CD4-positive, alpha-beta T cell treated with Interleukin-6 for 4 hours (primary cell): ENCODE results near the gene PBX3.

Experiments used
- DNase-seq: peaks from one replicate; pipeline ENCODE4 v3.0.0-alpha.2; 2020; ENCODE audit warnings: mixed read lengths

PBX3 gene

DNA sequence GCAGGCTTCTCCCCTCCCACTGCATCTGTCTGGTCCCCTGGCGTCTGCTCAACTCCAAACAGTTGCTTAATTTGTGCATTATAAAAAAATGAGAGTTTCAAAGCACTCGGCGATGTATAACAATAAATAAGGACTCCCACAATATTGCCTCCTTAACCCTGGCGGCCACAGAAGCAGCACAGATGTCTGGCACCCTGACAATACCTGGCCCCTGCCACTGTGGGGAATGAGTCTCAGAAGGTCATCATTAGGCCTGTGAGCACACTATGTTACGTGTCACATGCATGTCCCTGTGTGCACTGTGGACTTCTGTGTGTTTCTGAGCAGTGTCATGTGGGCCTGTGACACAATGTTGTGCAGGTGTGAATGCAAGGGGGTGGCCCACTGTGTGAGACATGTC lies 236.5 kb downstream of the PBX3 start:
- no peak for DNase-seq

DNA sequence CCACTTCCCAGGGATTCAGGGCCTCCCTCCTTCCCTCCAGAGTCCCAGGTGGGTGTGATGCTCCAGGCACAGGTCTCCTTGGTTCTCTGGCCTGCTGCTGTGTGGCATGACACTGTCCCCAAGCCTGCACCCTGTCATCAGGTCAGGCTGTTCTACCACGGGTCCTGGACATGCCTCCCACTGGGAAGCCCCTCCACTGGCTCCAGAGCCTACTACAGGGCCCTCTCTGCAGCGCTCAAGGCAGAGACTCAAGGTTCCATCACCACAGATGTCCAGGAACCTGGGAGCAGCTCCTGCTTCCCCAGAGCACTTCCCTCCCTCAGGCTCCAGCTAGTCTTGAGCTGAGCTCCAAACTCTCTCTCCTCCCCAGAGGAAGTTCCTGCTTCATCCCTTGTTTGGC lies 237.3 kb downstream of the PBX3 start:
- no peak for DNase-seq

DNA sequence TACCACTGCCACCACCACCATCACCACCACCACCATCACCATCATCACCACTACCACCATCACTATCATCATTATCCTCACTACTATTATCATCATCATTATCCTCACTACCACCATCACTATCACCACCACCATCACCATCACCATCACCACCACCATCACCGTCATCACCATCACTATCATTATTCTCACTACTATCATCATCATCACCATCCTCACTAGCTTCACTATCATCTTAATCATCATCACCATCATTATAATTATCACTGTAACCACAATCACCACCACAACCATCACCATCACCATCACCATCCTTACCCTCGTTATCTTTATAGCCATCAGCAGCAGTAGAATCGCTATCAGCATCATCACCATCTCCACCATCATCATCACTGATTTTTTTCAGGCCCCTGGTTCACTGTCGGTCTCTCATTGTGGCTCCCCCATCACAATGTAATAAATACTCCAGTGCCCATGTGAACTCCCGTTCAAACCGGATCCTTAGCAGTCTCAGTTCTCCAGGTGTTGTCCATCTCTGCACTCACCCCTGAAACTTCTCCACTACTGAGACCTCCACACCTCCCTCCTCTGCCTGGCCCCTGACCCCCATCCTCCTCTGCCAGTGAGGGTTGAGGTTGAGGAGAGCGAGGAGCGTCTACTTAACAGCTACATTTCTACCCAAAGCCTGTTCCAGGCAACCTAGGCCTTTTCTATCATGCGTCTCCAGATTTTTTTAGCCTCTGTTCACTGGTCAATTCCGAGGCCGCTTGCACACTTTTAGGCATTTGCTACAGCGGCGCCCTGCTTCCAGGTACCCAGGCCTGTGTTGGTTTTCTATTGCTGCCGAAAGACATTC lies 238.2 kb downstream of the PBX3 start:
- no peak for DNase-seq

DNA sequence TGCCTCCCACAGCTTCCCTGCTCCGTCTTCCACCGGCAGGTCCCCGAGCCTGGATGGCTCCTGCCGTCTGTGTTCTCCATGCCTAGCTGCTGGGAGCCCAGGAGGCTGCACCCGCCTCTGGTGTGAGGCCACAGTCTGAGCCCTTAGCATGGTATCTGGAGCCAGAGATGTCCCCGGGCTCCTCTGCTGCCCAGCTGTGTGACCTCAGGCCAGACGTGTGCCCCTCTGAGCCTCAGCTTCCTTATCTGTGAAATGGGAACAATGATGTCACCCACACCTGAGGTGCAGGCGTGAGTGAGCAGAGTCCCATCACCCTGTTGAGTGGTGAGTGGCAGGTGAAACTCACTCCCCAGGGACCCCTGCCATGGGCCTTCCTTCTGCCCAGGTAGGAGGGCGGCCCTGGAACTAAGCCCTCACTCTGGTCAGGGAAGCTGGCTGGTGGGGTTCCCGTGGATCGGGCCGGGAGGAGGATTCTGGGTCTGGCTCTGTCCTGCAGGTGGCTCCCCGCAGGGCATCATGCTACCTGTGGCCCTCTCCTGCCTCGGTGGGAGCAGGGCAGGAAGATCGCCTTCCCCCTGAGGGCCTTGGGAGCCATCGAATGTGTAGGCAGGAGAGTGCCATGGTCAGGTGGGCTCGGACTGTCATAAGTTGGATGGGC lies 239.0 kb downstream of the PBX3 start:
- no peak for DNase-seq

DNA sequence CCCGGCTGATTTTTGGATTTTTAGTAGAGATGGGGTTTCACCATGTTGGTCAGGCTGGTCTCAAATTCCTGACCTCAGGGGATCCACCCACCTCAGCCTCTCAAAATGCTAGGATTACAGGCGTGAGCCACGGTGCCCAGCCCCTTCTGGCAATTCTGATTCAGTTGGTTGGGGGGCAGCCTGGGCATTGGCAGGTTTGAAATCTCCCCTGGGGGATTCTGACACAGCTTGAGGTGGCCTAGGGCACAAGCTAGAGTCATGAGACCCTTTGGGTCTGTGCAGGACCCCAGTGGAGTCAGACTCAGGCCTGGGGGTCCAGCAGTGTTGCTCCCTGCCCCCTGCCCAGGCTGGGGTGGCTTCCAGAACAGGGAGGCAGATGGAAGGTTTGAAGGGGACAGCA lies 239.8 kb downstream of the PBX3 start:
- DNase-seq: no peak

GRCh38 chr9:125987420-125987819 lies 240.2 kb downstream of the PBX3 start:
- no peak for DNase-seq

- no peak for DNase-seq
Measured at GRCh38 chr9:125988479-125989050, 241.4 kb downstream of the PBX3 start.

DNA sequence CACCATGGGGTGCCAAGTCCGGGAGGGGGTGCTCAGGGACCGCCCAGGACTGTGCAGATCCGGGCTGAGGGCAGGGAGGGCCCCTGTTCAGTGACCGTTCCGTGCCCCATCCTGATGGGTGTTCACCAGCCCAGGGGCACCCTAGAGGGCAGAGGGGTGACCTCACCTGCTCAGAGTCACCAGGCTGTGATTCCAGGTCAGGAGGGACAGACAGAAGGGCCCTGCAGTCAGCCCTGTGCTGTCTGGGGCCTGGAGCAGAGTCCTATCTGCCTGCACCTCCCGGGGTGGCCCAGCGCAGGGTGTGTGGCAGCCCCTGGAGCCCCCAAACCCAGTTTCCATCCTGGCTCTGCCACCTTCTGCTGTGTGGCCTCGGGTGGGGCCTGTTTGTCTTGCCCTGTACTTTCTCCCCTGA lies 241.9 kb downstream of the PBX3 start:
- DNase-seq: no peak

DNA sequence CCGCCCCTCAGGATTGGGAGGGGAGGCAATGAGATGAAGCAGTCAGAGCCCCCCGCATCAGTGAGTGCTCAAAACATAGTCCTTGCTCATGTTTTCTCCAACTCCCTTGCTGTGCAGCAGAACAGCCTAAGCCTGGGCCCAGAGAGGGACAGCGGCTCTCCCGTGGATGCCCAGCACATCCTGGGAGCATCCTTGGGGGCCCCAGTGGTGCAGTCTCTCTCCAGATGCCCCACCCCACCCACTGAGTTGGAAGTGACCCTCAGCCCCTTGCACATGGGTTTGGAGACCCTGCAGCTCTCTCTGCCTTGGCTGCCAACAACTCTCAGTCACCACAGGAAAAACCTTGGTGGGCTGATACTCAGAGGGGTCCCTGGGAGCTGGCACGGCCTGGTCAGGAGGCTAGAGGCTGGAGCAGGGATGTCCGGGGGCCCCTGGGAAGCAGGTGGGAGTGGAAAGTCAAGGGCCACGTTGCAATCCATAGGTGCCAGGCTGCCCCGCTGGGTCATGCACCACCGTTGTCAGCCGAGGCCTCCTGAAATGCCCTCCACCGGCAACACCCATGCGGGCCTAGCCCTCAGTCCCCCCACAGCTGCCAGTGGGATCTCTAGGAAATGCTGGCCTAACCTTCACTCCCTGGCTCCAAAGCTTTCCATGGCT lies 242.5 kb downstream of the PBX3 start:
- no peak for DNase-seq

DNA sequence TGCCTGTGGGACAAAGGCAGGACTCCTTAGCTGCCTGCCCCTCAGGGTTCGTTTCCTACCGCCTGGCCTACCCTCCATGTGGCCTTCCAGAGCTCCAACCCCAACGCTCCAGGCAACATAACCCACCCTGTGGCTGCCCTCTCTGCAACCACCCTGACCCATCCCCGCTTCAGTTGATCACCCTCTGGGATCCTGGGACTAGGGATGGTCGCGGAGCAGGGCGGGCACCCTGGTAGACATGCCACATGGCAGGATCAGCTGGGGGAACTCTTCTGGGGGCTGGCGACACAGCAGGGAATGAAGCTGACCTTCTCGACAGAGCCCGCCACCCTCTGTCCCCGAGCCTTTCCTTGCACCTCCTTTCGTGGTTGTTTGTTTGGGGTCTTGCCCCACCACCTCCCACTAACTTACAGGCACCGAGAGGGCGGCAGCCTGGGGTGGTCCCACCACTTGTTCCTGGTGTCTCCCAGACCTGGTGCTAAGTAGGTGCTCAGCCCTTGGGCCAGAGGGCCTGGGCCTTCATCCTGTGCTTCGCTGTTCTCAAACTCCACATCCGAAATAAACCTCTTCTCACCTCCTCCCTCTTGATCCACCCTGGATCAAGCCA lies 243.1 kb downstream of the PBX3 start:
- no peak for DNase-seq

- no peak for DNase-seq
Measured at GRCh38 chr9:125990793-125991220, 243.6 kb downstream of the PBX3 start.

DNA sequence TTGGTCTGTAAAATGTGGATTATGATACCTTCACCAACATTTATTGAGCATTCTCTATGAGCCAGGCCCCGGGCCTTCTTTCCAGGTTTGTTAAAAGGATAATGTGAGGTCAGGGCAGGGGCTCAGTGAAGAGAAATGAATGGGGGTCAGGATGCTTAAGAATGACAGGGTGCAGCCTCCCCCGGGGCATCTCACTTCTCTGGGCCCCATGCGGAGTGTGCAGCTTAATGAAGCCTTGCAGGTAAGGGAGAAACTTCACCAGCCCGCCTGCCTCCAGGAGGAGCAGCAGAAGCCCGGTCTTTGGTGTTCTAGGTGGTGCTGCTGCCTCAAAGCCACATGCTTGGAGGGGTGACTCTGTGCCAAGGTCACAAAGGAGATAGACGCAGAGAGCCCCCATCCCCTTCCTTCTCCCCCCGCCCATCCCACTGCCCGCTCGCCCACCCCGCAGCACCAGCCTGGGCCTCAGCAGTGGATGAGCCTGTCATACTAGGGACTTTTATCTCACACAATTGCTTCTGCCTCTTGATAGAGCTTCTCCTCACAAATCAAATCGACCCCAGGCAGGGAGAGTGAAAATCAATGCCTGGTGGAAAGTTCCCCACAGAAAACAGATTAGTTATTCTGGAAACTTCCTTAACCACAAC lies 244.8 kb downstream of the PBX3 start:
- no peak for DNase-seq

DNA sequence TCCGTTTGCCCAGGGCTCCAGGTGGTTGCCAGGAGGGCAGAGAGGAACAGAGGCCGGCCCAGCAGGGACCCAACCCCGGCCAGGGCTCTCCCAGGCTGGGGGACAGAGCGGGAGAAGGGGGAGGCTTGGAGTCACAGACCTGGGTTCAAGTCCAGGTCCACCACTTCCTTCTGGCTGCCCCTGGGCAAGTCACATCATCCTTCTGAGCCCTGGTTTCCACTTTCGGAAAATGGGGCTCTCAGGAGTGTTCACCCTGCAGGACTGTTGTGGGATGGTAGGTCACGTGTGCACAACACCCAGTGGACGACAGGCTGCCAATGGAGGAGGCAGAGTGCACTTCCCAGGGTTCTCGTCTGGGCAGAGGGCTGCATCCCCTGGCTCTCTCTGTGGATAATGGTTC lies 245.4 kb downstream of the PBX3 start:
- DNase-seq: no peak

GRCh38 chr9:125993466-125993865 lies 246.3 kb downstream of the PBX3 start:
- DNase-seq: no peak

- DNase-seq: no peak
Measured at GRCh38 chr9:125994066-125994943, 247.1 kb downstream of the PBX3 start.

DNA sequence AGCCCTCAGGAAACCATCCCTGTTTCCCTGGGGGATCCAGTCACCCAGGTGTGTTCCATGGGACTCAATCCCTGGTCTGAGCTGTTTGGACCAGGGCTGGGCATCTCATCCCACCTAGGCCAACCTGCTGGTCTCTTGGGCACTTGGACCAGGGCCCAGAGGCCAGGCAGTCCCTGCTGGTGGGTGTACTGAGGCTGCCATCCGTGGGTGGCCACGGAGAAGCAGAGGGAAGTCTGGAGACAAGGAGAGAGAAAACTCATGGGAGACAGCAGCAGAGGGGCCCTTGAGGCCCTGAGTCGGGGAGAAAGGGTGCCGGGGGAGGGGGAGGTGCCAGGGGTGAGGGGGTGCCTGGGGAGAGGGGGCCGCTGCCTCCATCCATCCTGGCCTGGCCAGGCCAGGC lies 247.8 kb downstream of the PBX3 start:
- no peak for DNase-seq

DNA sequence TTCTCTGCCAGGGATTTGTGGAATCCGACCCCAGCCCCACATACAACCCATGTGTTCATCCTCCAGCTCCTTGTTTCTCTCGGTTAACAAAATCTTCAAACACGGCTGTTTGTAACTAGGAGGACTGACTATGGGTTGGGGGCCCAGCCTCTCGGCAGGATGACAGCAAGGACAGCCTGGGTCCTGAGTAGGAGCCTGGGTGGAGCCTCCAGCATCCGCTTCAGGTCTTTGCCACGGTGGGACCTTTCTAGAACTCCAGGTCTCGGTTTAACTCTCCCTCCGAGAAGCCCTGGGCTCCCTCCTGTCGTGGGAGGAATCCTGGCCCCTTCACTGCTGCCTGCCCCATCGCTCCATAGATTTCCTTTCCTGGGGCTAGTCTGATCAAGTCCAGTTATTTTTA lies 248.5 kb downstream of the PBX3 start:
- DNase-seq: no peak

DNA sequence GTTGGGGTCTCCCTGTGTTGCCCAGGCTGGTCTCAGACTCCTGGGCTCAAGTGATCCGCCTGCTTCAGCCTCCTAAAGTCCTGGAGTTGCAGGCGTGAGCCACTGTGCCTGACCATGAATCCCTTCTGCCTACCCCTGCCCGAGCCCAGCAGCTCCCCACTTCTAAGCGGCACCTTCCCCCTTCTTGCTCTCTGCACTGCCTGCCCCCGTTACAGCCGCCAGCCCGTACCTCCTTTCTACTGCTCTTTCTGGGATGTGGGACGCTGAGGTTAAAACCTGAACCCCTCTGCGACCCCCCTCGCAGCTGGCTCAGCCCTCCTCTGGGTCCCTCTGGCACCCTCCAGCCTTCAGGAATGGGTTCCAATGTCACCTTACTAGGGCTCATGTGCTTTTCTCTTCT lies 249.6 kb downstream of the PBX3 start:
- DNase-seq: no peak

- no peak for DNase-seq
Measured at GRCh38 chr9:125997196-125997823, 250.1 kb downstream of the PBX3 start.

DNA sequence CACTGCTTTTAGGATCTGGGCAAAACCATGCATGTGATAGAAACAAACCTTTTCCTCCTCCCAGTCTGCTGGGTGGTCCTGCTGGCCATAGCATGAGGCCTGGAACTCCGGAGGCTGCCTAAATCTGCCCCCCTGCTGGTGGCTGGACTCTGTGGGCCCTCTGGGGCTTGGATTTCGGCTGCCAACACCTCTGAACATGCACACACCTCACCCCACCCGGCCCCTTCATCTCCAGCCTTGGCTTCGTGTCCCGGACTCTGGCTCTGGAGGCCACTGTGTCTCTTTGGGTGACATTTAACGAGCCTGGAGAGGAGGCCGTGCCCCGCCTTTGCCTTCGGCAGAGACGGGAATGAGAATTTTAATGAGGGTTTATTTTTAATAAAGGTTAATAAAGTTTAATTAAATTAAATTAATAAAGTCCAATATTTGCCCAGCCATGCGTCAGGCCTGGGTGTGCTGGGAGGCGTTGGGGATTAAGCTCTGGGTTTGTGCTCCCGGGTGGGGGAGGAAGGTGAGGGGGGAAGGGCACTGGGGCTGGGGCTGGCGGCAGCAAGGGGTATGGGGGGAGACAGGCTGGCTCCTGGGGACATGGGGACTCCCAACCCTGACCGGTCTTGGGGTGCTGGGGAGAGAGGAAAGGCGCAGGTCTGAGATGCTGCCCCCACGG lies 251.8 kb downstream of the PBX3 start:
- no peak for DNase-seq

GRCh38 chr9:125999504-125999881 lies 252.3 kb downstream of the PBX3 start:
- no peak for DNase-seq
